Right lung (tissue), 5 donors: Measurements from ENCODE around the gene RASSF5. TPM values are rescaled to one million over a fixed set of nuclear protein-coding genes. Genes with fewer than 3 reads are reported as not detected.
A peak's percentile ranks its signal among the peaks of the same experiment; 100 is the strongest.
"Not testable (repeated sequence)": the region's sequence is repeated elsewhere in the genome, so short reads cannot be mapped to it uniquely, and the experiment has no call there.

Source experiments
- DNase-seq, 2 donors: peaks; one replicate each; pipeline ENCODE4 v3.0.0-alpha.2; 2013
- polyA plus RNA-seq, 5 donors: library from polyadenylated mRNA; unstranded; fragments of 120-200 nt; gene quantifications; one replicate each; pipeline versions ENCODE4 v1.2.1 to v1.2.3, GENCODE V29; 2013; ENCODE audit warnings: inconsistent platforms in 1 of 5, low replicate concordance in 1 of 5; ENCODE audit not compliant: insufficient read length in 5 of 5, insufficient read depth in 1 of 5

RASSF5 gene
- polyA plus RNA-seq, 5 donors: 6.2 to 12.3 (median 11.6) TPM

DNA sequence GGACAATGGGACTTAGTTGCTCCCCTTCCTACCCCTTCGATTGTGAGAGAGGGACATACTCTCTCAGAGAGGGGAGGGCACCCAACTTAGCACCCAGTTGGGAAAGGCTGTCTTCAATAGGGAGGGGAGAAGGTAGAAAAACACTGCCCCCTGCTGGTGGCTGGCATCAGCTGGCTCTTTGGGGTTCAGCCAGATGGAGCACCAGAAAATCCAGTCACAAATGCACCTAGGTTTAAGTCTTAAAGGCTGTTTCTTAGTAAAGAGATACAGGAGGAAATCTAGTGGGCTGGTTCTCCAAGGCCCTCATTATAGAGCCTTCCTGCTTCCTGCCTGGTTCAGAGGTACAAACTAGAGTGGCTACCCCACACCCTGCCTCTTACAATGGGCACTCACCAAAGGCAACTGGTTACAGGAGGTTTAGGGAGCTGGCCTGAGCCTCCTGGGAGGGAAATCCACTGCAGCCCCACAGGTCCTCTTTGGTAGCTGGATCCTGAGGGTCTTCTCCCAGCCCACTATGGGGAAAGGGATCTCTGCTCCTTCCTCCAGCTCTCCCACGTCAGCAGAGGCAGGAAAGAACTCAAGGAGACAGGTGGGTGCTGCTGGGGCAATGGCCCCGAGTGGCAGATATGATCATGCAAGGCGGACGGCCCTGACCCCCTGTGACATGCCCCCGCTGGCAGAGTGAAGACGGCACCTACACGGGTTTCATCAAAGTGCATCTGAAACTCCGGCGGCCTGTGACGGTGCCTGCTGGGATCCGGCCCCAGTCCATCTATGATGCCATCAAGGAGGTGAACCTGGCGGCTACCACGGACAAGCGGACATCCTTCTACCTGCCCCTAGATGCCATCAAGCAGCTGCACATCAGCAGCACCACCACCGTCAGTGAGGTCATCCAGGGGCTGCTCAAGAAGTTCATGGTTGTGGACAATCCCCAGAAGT, 76.6 kb downstream of the RASSF5 start:
- DNase-seq: peak; percentile 33 to 55

GRCh38 chr1:206584683-206585082, 77.4 kb downstream of the RASSF5 start:
- no peak for DNase-seq

- DNase-seq: no peak
These were observed 79.4 kb downstream of the RASSF5 start for GRCh38 chr1:206586501-206587445.

- DNase-seq: no peak
These were observed 80.6 kb downstream of the RASSF5 start for GRCh38 chr1:206587904-206588303.

DNA sequence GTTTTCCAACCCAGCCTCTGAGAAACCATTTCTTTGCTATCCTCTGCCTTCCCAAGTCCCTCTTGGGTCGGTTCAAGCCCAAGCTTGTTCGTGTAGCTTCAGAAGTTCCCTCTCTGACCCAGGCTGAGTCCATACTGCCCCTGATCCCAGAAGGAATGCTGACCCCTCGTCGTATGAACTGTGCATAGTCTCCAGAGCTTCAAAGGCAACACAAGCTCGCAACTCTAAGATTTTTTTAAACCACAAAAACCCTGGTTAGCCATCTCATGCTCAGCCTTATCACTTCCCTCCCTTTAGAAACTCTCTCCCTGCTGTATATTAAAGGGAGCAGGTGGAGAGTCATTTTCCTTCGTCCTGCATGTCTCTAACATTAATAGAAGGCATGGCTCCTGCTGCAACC, 81.2 kb downstream of the RASSF5 start:
- DNase-seq: no peak

- peak; percentile 52 to 53 for DNase-seq
These were observed 81.9 kb downstream of the RASSF5 start for GRCh38 chr1:206589206-206589605.

- no peak for DNase-seq
These were observed 82.9 kb downstream of the RASSF5 start for GRCh38 chr1:206590025-206590758.

GRCh38 chr1:206591226-206591625, 83.9 kb downstream of the RASSF5 start:
- no peak for DNase-seq

DNA sequence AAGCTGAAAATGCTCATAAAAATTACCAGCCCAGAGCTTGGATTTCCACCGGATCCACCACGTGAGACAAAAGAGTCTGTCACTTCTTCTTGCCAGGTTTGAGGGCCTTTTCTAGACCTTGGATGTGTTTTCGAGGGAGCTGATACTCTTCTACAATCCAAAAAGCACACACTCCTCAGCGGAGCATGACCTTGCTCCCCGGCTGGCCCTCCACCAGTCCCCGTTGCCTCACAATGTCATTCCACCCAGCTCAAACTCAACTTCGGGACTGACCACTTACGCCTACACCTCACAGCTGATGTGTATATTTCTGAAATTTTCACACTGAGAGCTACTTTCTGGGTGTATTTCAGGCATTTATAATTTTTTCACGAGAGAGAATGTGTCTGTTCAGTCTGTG, 84.4 kb downstream of the RASSF5 start:
- no peak for DNase-seq

GRCh38 chr1:206593351-206593925, 86.1 kb downstream of the RASSF5 start:
- DNase-seq: no peak

- DNase-seq: no peak
These were observed 88.4 kb downstream of the RASSF5 start for GRCh38 chr1:206595581-206596318.

- DNase-seq: no peak
These were observed 89.0 kb downstream of the RASSF5 start for GRCh38 chr1:206596319-206596666.

- no peak for DNase-seq
These were observed 93.2 kb downstream of the RASSF5 start for GRCh38 chr1:206600527-206600926.

GRCh38 chr1:206604861-206605260, 97.5 kb downstream of the RASSF5 start:
- no peak for DNase-seq

DNA sequence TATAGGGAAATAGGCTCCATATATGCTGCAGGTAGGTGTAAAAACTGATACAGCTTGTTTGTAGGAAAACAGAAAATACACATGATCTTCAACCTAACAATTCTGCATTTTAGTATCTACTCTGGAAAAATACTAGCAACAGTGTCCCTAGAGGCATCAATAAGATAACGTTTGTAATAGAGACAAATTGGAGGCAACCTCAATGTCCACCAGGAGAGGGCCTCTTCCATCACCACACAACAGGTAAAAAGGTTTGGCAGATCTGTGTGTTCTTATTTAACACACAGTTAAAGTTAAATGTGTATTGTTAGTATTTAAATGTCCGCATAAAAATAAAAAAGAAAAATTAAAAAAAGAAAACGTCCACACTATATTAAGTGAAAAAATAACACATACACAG, 99.5 kb downstream of the RASSF5 start:
- no peak for DNase-seq

DNA sequence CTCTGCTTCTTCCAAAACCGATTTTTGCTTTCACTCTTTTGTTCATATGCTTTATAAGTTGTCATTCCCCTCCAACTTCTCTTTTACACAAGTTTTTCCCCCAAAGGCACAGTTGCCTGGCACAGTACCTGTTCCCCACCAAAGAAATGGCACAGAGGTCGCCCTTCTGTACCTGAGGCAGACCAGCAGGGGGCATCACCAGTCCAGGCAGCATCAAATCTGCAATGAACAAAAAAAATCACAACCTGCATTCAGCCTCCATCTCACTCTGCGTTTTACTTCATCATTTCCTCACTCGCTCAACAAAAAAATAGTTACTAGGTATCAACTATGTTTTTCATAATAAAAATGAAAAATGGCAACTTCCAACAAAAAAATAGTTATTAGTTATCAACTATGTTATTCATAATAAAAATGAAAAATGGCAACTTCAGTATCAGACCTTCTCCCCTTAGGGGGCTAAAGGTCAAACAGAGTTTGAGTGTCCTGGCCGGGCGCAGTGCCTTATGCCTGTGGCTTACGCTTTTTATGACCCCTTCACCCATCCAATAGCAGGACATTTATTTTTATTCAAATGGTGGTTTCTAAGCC, 100.9 kb downstream of the RASSF5 start:
- DNase-seq: no peak

DNA sequence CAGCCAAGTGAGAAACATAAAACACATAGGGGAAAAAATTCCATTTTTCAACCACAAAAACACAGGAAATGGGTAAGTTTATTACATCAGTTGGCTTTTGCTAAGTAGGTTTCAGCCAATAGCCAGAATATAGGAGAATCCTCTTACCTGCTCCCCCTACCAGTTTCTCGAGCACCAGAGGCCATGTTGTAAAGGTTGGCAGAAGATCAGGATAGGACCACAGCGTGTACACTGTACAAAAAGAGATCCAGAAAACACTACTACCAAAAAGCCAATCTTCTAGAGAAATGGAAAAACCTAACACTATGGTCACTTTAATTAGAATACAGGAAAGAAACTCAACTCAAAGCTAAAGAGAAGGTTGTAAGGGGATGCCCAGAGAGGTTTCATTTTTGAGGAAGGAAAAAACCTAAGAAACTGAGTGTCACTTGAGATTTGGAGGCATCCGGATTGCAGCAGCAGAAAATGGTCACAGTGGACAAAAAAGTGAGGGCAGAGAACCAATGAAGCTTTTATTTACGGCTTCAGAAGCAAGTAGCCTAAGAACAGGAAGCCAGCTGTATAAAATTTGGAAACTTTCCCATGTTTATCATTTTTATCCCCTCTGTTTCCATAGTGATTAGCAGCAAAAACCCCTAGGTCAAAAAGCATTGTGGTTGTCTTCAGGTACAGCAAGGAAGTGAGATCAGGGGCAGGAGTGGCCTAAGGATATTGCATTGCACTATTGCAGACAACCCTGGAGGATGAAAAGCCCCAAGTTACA, 102.1 kb downstream of the RASSF5 start:
- no peak for DNase-seq

GRCh38 chr1:206612129-206612876, 105.0 kb downstream of the RASSF5 start, which contains the start of gene EIF2D:
Gene EIF2D (minus strand): TSS chr1:206612465. CDS start chr1:206612342, 123 bp downstream.
- peak; percentile 96 to 97 for DNase-seq

- DNase-seq: not testable (repeated sequence)
These were observed 119.1 kb downstream of the RASSF5 start for GRCh38 chr1:206626396-206626795.
